Measurements from ENCODE around the gene PDCD2. TPM values are rescaled to one million over a fixed set of nuclear protein-coding genes. Genes with fewer than 3 reads are reported as not detected.
"Not testable (repeated sequence)": the region's sequence is repeated elsewhere in the genome, so short reads cannot be mapped to it uniquely, and the experiment has no call there.

The PDCD2 gene
- polyA plus RNA-seq, 1 donor (not counting 4 experiments of a cell fraction or from before 2014, with no cell fraction given): 103 TPM

DNA sequence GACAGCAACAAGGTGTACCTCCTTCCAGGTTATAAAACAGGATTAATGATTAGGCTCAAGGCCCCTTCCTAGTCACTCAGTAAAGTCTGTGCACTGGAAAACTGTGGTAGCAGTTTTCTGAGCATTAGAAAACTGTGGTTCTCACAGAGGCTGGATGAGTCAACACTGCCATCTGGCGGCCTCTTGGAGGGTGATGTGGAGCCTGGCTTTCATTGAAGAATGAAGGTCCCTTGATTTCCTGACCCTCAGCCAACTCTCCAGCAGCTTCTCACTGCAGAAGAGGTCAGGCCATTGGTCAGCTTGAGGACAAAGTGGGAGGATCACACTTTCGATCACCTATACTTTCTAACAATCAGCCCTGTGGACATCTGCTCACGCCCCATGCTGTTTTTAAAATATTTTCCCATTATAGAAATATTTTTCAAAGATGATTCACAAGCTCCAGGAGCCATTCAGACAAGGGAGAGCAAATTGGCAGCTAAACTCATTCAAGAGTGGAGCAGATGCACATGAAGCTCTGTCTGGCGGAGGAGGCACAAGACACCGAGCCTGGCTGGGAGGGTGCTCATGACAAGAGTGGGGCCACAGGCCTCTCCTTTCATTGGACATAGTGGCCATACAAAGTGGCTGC lies 54.5 kb downstream of the PDCD2 start:
- FAIRE-seq: peak; percentile 83
- dilution Hi-C loops (cut with MboI; ENCODE audit: extremely low pct_ligation_motif_present, low sequenced_read_pairs): no loop called here

DNA sequence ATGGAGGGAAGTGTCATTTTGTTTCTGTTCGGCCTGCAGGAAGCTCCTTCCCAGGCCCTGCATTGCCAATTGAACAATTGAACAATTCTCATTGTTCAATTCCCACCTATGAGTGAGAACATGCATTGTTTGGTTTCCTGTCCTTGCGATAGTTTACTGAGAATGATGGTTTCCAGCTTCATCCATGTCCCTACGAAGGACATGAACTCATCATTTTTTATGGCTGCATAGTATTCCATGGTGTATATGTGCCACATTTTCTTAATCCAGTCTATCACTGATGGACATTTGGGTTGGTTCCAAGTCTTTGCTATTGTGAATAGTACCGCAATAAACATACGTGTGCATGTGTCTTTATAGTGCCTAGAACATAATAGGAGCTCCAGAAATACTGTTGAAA lies 56.4 kb downstream of the PDCD2 start:
- H2AFZ ChIP-seq (ENCODE audit: control insufficient read depth, low read length); dilution Hi-C loops (cut with MboI; ENCODE audit: extremely low pct_ligation_motif_present, low sequenced_read_pairs); H3K36me3 ChIP-seq (ENCODE audit: control insufficient read depth in 2 of 2, extremely low read depth in 1 of 2, insufficient read depth in 2 of 2, low read length in 2 of 2); H4K20me1 ChIP-seq (ENCODE audit: control insufficient read depth, extremely low read depth, insufficient read depth, low read length); H3K4me1 ChIP-seq (ENCODE audit: control insufficient read depth, extremely low read depth, insufficient read depth, low read length); DNase-seq (ENCODE audit: low read depth, low spot score); H3K4me2 ChIP-seq (ENCODE audit: control insufficient read depth, extremely low read depth, insufficient read depth, low read depth, low read length); H3K9me1 ChIP-seq (ENCODE audit: control insufficient read depth, extremely low read depth, insufficient read depth, low read length); H3K9me3 ChIP-seq (ENCODE audit: control insufficient read depth, low read depth, low read length); H3K79me2 ChIP-seq (ENCODE audit: control insufficient read depth, insufficient read depth, low read length); H3K4me3 ChIP-seq (ENCODE audit: control insufficient read depth in 2 of 3, extremely low read depth in 1 of 3, insufficient read depth in 2 of 3, low read depth in 1 of 3, low read length in 3 of 3); H3K27me3 ChIP-seq (ENCODE audit: control insufficient read depth, extremely low read depth, insufficient read depth, low read length); H3K9ac ChIP-seq (ENCODE audit: control insufficient read depth, extremely low read depth, insufficient read depth, low read length); H3K27ac ChIP-seq (ENCODE audit: control insufficient read depth, insufficient read depth, low read length); FAIRE-seq: not testable (repeated sequence)

More for the DNA sequence above, 54.5 kb downstream of the PDCD2 start:
- DNase-seq (ENCODE audit: low read depth, low spot score): no peak
- Histone ChIP-seq H2AFZ (ENCODE audit: control insufficient read depth, low read length) (no peak overlapping the region), H3K27me3 (ENCODE audit: control insufficient read depth, extremely low read depth, insufficient read depth, low read length) (no peaks in the 10 kb centered on the region), H3K4me2 (ENCODE audit: control insufficient read depth, extremely low read depth, insufficient read depth, low read depth, low read length) (no peak overlapping the region), H3K36me3 (ENCODE audit: control insufficient read depth in 2 of 2, extremely low read depth in 1 of 2, insufficient read depth in 2 of 2, low read length in 2 of 2) (peaks cover 7 to 14% of the 10 kb centered on the region in 2 experiments), H3K4me3 (ENCODE audit: control insufficient read depth in 2 of 3, extremely low read depth in 1 of 3, insufficient read depth in 2 of 3, low read depth in 1 of 3, low read length in 3 of 3) (no peak overlapping the region), H3K9me3 (ENCODE audit: control insufficient read depth, low read depth, low read length) (no peaks in the 10 kb centered on the region), H3K27ac (ENCODE audit: control insufficient read depth, insufficient read depth, low read length) (no peak overlapping the region), H4K20me1 (ENCODE audit: control insufficient read depth, extremely low read depth, insufficient read depth, low read length) (no peaks in the 10 kb centered on the region), H3K9ac (ENCODE audit: control insufficient read depth, extremely low read depth, insufficient read depth, low read length) (no peak overlapping the region), H3K4me1 (ENCODE audit: control insufficient read depth, extremely low read depth, insufficient read depth, low read length) (no peaks in the 10 kb centered on the region), H3K79me2 (ENCODE audit: control insufficient read depth, insufficient read depth, low read length) (no peaks in the 10 kb centered on the region), H3K9me1 (ENCODE audit: control insufficient read depth, extremely low read depth, insufficient read depth, low read length) (no peaks in the 10 kb centered on the region)
- TF ChIP-seq EZH2 (IDR thresholded peaks at IDR 0.05; ENCODE audit: low read length): no peak
- TF ChIP-seq, protein P1, sequence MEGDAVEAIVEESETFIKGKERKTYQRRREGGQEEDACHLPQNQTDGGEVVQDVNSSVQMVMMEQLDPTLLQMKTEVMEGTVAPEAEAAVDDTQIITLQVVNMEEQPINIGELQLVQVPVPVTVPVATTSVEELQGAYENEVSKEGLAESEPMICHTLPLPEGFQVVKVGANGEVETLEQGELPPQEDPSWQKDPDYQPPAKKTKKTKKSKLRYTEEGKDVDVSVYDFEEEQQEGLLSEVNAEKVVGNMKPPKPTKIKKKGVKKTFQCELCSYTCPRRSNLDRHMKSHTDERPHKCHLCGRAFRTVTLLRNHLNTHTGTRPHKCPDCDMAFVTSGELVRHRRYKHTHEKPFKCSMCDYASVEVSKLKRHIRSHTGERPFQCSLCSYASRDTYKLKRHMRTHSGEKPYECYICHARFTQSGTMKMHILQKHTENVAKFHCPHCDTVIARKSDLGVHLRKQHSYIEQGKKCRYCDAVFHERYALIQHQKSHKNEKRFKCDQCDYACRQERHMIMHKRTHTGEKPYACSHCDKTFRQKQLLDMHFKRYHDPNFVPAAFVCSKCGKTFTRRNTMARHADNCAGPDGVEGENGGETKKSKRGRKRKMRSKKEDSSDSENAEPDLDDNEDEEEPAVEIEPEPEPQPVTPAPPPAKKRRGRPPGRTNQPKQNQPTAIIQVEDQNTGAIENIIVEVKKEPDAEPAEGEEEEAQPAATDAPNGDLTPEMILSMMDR (optimal IDR thresholded peaks at IDR 0.05 in 1 of 3, IDR thresholded peaks at IDR 0.05 in 1 of 3, conservative IDR thresholded peaks at IDR 0.05 in 1 of 3; ENCODE audit: extremely low read depth in 1 of 3, insufficient read depth in 2 of 3, low read length in 3 of 3): peak; percentile 83 to 90 (median 89)

DNA sequence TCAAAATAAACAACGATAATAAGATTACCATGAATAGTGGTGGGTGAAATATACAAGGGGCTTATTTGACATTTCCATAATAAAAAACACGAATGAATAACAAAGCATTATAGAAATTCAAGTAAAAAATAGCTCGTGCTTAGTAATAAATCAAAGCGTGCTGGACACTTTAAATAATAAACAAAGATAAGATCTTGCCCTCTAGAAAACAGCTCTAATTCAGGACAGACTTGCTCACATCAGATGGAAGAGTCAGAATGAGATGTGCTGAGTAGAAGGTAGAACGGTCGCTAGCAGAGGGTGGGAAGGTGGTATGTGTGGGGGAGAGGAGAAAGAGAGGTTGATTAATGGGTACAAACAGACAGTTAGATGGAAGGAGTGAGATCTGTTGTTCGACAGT lies 58.6 kb downstream of the PDCD2 start:
- Histone ChIP-seq H3K4me2 (ENCODE audit: control insufficient read depth, extremely low read depth, insufficient read depth, low read depth, low read length) (no peak overlapping the region), H3K4me1 (ENCODE audit: control insufficient read depth, extremely low read depth, insufficient read depth, low read length) (no peaks in the 10 kb centered on the region), H3K79me2 (ENCODE audit: control insufficient read depth, insufficient read depth, low read length) (no peaks in the 10 kb centered on the region), H3K9ac (ENCODE audit: control insufficient read depth, extremely low read depth, insufficient read depth, low read length) (no peak overlapping the region), H2AFZ (ENCODE audit: control insufficient read depth, low read length) (no peak overlapping the region), H3K9me3 (ENCODE audit: control insufficient read depth, low read depth, low read length) (no peaks in the 10 kb centered on the region), H3K36me3 (ENCODE audit: control insufficient read depth in 2 of 2, extremely low read depth in 1 of 2, insufficient read depth in 2 of 2, low read length in 2 of 2) (no peaks in the 10 kb centered on the region), H3K27me3 (ENCODE audit: control insufficient read depth, extremely low read depth, insufficient read depth, low read length) (no peaks in the 10 kb centered on the region), H3K27ac (ENCODE audit: control insufficient read depth, insufficient read depth, low read length) (no peak overlapping the region), H3K9me1 (ENCODE audit: control insufficient read depth, extremely low read depth, insufficient read depth, low read length) (no peaks in the 10 kb centered on the region), H3K4me3 (ENCODE audit: control insufficient read depth in 2 of 3, extremely low read depth in 1 of 3, insufficient read depth in 2 of 3, low read depth in 1 of 3, low read length in 3 of 3) (no peak overlapping the region), H4K20me1 (ENCODE audit: control insufficient read depth, extremely low read depth, insufficient read depth, low read length) (no peaks in the 10 kb centered on the region)
- FAIRE-seq: no peak
- no peak for TF ChIP-seq EZH2 (IDR thresholded peaks at IDR 0.05; ENCODE audit: low read length)
- TF ChIP-seq, protein P1 (optimal IDR thresholded peaks at IDR 0.05 in 1 of 3, IDR thresholded peaks at IDR 0.05 in 1 of 3, conservative IDR thresholded peaks at IDR 0.05 in 1 of 3; ENCODE audit: extremely low read depth in 1 of 3, insufficient read depth in 2 of 3, low read length in 3 of 3): no peak
- no peak for DNase-seq (ENCODE audit: low read depth, low spot score)
- dilution Hi-C loops (cut with MboI; ENCODE audit: extremely low pct_ligation_motif_present, low sequenced_read_pairs): no loop called here

Measured in keratinocyte (primary cell).